ENCODE measurements around the gene SRP72.

GRCh38 chr4:56424176-56424575 is 43.2 kb upstream of the SRP72 start:
- TF ChIP-seq YY1 (IDR thresholded peaks at IDR 0.05) (no peak), MAX (IDR thresholded peaks at IDR 0.05) (no peak), CTCF (IDR thresholded peaks at IDR 0.05; ENCODE audit: low read depth, low read length, missing input control) (no peak), JUND (IDR thresholded peaks at IDR 0.05) (no peak), TAF1 (conservative IDR thresholded peaks at IDR 0.05) (no peak), HNF4G (IDR thresholded peaks at IDR 0.05) (no peak), REST (IDR thresholded peaks at IDR 0.05) (no peak), SP1 (IDR thresholded peaks at IDR 0.05) (no peak), RAD21 (IDR thresholded peaks at IDR 0.05) (no peak), GABPA (IDR thresholded peaks at IDR 0.05 in 1 of 2, conservative IDR thresholded peaks at IDR 0.05 in 1 of 2) (no peak), RXRA (IDR thresholded peaks at IDR 0.05) (no peak), NR2F2 (IDR thresholded peaks at IDR 0.05) (no peak), FOXA1 (IDR thresholded peaks at IDR 0.05) (no peak)
